ENCODE measurements around the gene SHROOM1. TPM values are rescaled to one million over a fixed set of nuclear protein-coding genes. Genes with fewer than 3 reads are reported as not detected.

SHROOM1 gene, protein sequence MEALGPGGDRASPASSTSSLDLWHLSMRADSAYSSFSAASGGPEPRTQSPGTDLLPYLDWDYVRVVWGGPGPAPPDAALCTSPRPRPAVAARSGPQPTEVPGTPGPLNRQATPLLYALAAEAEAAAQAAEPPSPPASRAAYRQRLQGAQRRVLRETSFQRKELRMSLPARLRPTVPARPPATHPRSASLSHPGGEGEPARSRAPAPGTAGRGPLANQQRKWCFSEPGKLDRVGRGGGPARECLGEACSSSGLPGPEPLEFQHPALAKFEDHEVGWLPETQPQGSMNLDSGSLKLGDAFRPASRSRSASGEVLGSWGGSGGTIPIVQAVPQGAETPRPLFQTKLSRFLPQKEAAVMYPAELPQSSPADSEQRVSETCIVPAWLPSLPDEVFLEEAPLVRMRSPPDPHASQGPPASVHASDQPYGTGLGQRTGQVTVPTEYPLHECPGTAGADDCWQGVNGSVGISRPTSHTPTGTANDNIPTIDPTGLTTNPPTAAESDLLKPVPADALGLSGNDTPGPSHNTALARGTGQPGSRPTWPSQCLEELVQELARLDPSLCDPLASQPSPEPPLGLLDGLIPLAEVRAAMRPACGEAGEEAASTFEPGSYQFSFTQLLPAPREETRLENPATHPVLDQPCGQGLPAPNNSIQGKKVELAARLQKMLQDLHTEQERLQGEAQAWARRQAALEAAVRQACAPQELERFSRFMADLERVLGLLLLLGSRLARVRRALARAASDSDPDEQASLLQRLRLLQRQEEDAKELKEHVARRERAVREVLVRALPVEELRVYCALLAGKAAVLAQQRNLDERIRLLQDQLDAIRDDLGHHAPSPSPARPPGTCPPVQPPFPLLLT
- total RNA-seq: 3.6 TPM
- long read RNA-seq, partial matches to known transcripts: 7 of 19 reads
- long read RNA-seq, other reads (novel, unspliced or antisense): 10 of 19 reads

DNA sequence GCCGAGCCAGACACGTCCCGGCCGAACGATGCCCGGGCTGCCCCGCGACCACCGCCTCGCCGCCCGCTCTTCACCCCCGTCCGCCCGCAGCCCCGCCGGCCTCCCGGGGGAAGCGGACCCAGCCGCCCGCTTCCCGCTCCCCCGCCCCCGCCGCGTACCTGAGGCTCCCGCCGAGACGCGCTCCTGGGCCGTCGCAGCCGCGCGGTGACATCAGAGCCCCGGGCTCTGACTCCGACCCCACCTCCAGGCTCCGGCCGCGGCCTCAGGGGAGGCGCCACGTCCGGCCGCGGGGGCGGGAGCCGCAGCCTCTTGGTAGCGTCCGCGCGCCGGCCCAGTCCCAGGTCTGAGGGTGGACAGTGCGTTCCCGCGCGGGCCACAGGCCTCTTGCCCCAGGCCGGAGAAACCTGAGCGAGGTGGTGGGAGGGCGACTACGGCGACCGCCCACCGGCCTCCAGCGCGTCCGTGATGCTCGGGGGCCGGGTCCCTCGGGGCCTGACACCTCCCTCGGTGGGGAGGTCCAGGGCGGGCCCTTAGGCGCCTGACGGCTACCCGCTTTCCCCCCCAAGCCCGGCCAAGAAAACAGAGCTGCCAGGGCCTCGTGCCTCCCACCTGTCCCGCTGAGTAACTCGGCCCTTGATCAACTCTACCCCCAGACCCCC is at the start of gene SHROOM1:
Gene SHROOM1, minus strand, starts transcription at position 212 of the 659 bp plus-strand sequence. CDS start 4,507 bp downstream, outside the sequence.
- DNase-seq: peak; percentile 81
- peak; percentile 78 for ATAC-seq (ENCODE audit: poor library complexity)
- intact Hi-C loops (cut with DNase I): loop anchor here (5.0 kb wide), 1 partner anchor 52 kb away; no protein-coding TSS in a partner anchor

- intact Hi-C loops (cut with DNase I): no loop called here
- ATAC-seq (ENCODE audit: poor library complexity): peak; percentile 81
- DNase-seq: no peak
Observed at GRCh38 chr5:132877938-132878337, 47.5 kb upstream of the SHROOM1 start.

- intact Hi-C loops (cut with DNase I): no loop called here
- DNase-seq (no peak), ATAC-seq (ENCODE audit: poor library complexity) (no peak)
Observed at GRCh38 chr5:132877466-132877865, 47.0 kb upstream of the SHROOM1 start.

DNA sequence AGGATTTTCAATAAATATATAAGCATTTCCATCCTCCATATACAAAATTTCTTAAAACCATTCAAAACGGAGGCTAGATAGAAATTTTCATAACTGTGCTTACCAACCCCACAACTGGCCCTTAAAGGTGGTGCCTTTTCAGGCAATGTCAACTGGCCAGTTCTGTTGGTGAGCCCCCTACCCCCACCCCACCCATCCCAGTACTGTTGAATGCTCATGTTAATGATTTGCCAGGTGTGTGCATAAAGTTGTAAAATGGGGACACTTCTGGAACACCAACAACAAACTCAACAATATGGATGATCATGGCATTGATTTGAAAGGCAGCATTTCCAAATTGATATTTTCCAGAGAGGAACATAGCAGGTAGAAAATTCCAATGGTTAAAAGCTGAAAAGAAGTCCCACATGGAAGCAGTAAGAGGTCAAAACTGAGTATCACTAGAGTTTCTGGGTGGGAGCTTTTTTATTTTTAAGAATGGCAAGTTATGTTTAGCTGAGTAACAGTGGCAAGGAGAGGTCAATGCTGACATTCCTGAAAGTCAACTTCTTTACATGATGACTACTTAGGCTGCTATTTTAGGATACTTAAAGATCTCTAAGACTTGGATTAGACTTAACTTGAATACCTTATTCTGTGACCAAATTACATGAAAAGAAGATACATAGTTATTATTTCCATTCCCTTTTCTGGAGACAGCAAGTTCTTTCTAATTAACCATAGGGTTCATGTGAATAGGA is 45.7 kb upstream of the SHROOM1 start:
- no peak for DNase-seq
- ATAC-seq (ENCODE audit: poor library complexity): no peak
- intact Hi-C loops (cut with DNase I): no loop called here

DNA sequence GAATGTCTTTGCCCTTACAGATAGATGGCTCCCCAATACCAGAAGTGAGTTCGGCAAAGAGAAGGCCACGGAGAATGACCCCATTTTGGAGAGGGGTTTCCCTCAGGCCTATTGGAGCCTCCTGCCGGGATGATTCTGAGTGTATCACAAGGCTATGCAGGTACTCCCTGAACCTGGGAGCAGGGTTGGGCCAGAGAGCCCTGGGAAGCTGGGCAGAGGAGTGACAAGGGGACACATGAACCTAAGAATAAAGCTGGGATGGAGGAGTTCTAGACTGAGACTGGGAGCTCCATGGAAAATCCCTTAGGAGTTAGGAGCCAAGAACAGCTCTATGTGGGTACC is 43.5 kb upstream of the SHROOM1 start:
- DNase-seq: no peak
- intact Hi-C loops (cut with DNase I): no loop called here
- no peak for ATAC-seq (ENCODE audit: poor library complexity)

DNA sequence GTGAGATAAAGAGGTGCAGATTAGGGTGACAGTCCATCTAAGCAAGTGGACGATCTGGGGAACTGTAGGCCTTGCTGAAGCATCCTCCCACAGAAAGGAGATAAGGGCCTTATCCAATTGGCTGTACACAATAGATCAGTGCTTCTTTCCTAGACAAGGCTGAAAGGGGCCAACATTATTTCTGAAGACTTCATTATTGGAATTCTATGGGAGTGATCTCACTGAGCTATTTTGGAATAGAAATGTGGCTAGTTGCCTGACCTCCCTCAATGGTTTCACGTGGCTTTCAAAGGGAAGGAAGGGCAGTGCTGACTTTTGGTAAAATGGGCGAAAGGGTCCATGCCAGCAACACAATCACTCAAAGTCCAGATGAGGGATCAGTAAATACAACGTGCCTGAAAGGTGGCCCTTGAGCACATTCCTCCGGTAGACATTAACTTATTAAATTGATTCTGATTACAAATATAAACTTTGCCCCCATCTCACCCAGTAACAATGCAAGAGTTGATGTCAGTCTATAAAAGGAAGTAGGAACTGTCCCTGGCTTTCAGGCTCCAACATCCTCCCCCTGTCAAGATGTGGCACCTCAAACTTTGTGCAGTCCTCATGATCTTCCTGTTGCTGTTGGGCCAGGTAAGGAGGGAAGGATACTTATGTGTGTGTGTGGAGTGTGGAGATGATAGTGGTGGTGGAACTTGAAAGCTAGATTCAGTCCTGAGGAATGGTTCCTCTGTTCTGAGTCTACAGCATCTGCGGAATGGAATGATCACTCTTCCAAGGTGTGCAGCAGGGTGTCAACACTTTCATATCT is 42.9 kb upstream of the SHROOM1 start, which contains the start of gene LEAP2:
Gene LEAP2, plus strand, starts transcription at position 550 of the 811 bp plus-strand sequence. Its CDS starts 27 bp downstream, at position 577.
- no peak for DNase-seq
- peak; percentile 42 for ATAC-seq (ENCODE audit: poor library complexity)
- intact Hi-C loops (cut with DNase I): no loop called here

DNA sequence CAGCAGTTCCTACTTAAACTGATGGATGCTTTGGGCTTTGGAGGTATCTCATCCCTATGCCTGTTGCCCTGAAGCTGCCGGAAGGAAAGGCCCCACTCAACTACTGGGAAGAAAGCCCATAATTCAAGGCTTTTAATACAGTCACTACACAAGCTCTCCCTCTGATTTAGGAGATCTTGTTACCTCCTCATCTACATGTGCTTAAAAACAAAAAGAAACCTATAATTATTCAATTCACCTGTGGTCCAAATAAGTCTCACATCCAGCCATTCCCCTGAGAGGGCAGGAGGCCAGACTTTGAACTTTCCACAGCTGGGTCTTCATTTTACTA is 42.3 kb upstream of the SHROOM1 start:
- intact Hi-C loops (cut with DNase I): no loop called here
- no peak for DNase-seq
- ATAC-seq (ENCODE audit: poor library complexity): no peak

DNA sequence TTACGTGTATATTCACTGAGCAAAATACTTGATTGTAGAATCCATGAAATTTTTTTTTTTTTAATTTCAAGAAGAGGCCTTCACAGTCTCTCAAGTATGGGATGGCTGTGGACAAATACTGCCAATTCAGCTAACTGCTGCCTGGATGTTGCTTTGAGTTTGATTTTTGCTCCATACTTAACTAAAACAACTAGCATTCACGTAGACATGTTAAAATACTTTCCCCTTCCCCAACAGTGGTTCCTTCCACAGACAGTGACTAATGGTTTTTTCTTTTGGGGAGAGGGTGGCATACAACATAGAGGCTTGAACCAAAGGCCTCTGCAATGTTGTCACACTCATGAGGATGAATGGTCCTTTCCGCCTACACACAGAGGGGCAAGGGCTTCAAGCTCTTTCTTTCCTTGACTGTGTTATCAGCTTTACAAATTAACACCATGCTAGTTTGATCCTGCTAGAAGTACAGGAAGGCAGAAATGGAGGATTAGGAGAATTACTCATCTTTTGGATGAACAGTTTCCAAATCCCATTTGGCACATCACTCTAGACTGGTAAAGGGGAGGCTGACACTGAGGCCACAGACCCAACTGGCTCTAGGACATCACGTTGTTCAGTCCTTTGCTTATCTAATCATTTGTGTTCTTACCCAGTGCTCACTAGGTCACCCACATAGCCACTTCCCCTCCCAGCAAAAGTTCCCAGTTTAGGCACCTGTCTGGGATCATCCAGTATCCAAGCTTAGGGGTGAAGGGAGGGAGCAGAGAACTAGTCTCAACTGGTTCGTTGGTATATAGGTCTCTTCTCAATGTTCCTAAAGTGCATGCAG is 41.2 kb upstream of the SHROOM1 start:
- no peak for DNase-seq
- ATAC-seq (ENCODE audit: poor library complexity): peak; percentile 23
- intact Hi-C loops (cut with DNase I): no loop called here

DNA sequence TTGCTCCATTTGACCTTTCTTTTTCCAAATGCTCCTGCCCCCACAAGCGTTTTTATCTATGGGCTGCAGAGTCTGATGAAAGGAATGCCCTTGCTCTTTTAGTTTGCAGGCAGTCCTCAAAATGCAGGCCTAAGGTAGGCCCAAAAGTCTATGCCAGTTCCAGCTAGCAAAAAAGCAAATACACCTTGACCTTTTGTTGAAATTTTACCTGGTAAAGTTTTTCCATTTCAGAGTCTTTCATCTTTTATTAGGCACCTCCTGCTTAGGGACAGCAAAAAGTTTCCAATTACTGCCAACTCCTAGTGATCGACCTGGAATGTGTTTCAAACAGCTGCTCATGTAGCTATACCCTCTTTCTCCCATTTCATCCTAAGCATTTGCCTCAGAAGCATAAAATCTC is 40.4 kb upstream of the SHROOM1 start:
- intact Hi-C loops (cut with DNase I): no loop called here
- ATAC-seq (ENCODE audit: poor library complexity) (no peak), DNase-seq (no peak)

DNA sequence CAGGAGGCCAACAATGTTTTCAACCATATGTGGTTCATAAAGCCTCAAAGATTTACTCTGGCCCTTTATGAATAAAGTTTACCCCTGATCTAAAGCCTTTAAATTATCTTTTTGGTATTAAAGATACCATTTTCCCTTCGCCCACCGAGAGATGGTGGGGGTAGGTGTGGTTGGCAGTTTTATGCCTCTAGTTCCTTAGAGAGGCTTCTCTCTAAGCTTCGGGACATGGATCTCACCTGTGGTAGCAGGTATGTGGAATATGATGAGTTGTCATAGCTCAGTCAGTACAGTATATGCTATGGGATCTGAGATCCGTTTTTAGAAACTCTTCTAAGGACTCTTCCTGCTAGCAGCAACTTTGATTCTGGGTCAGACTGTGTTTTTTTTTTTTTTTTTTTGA is 38.3 kb upstream of the SHROOM1 start:
- intact Hi-C loops (cut with DNase I): no loop called here
- no peak for ATAC-seq (ENCODE audit: poor library complexity)
- no peak for DNase-seq

DNA sequence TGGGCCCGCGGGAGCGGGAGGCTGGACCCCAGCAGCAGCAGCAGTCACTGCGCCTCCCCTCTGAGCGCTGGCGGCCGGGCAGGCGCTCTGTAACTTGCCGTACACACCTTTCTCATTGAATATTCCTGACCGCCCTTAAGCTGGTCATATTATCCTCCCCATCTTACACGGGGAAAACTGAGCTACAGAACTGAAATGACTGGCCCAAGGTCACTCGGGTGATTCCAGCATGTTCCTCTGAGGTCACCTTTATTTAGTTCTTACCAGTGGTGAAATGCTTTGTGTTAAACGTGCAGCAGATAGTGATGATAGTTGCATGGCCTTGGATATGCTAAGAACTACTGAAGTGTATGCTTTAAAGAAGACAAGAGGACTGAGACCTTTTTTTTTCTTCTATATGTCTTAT is 36.6 kb upstream of the SHROOM1 start:
- ATAC-seq (ENCODE audit: poor library complexity) (no peak), DNase-seq (no peak)
- intact Hi-C loops (cut with DNase I): no loop called here

DNA sequence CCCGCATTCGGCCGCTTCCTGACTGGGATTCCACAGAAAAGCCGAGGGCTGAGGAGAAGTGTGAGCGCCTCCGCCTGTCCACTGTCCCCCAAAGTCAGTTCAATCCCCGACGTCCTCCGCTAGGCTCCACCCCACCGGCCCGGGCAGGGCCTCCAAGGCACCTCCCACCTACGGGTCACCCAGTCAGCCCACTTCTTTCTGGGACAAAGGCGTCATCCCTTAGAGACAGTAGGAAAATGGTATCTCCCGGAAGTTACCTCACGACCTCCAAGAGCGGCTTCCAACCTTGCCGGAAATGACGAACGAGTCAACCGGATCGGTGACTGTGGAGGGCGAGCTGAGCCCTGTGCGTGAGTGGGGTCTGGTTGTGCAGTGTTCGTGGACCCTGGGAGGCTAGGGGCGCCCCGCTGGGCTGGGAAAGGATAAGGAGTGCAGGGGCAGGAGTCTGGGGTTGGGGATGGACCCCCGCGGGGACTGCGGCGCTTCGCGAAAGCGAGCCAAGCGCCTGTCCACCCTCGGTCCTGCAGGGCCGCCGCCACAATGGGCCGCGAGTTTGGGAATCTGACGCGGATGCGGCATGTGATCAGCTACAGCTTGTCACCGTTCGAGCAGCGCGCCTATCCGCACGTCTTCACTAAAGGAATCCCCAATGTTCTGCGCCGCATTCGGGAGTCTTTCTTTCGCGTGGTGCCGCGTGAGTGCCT is 36.0 kb upstream of the SHROOM1 start, which contains the start of the genes GDF9 and UQCRQ:
Gene GDF9, minus strand, starts transcription at position 128 of the 704 bp plus-strand sequence. CDS start 1,936 bp downstream, outside the sequence.
Gene UQCRQ, plus strand, starts transcription at position 301 of the 704 bp plus-strand sequence. Its CDS starts 240 bp downstream, at position 541.
- intact Hi-C loops (cut with DNase I): no loop called here
- DNase-seq (peak; percentile 95), ATAC-seq (ENCODE audit: poor library complexity) (peak; percentile 99)

DNA sequence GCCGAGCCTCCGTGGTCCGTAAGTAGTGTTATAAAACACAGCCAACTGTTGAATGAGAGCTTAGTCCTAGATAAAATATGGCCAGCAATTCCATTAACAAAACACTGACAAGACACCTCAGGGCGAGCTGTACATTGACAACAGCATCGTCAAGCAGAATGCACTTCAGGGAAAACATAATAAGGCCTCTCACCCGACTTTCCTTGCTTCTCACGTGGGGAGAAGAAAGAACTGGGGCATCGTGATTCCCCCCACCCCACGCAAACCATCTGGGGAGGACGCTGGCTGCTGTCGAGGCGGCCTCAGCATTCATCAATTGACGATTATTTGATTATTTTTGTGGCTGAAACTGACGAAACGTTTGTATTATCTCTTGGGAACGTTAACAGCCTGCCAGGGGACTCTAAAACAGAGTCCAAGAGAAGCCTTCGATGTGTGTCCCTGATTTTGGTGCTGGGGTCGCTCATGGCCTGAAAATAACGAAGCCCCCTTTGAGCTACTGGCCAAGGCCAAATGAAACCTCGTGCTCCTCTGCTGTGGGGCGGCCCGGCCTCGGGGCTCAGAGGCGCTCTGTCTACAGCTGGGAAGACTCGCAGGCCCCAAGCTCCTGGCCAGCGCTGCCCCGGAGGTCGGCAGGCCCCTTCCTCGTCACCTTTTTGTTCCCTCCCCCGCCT is 35.4 kb upstream of the SHROOM1 start:
- intact Hi-C loops (cut with DNase I): no loop called here
- peak; percentile 54 for ATAC-seq (ENCODE audit: poor library complexity)
- DNase-seq: no peak

DNA sequence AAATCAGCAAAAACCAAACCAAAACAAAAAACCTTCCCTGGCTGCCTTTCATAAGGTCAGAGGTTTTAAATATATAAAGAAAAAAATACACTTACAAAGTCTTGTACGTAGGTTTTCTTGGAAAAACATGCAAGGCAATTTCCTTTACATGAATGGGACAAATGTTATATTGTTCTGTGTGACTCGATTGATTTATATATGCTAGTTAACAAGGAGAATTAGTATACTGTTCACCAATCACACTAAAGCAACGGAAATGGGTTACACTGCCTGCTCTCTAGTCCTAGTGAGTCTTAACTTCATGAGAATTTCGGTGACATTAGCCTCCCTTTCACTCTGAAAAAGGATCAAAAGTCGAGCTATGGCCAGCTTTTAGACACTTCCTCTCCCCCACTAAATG is 30.3 kb upstream of the SHROOM1 start:
- DNase-seq (no peak), ATAC-seq (ENCODE audit: poor library complexity) (no peak)
- intact Hi-C loops (cut with DNase I): no loop called here

DNA sequence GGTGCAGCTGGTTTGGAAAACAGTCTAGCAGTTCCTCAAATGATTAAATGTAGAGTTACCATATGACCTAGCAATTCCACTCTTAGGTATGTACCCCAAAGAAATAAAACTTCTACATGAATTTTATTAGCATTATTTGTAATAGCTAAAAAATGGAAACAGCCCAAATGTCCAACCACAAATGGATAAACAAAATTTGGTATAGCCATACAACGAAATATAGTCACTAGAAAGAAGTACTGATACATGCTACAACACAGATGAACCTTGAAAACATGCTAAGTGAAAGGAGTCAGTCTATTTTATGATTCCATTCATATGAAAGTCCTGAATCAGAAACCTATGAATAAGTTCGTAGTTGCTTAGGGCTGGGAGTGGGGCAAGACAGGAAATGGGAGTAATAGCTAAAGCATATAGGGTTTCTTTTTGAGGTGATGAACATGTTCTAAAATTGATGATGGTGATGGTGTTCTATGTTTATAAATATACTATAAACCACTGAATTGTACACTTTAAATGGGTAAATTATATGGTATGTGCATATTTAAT is 29.5 kb upstream of the SHROOM1 start:
- ATAC-seq (ENCODE audit: poor library complexity) (no peak), DNase-seq (no peak)
- intact Hi-C loops (cut with DNase I): no loop called here

Data from Right ventricle myocardium superior (tissue), 1 donor.